Left lung (tissue), 10 donors: ENCODE data around the gene LSM2. TPM values are rescaled to one million over a fixed set of nuclear protein-coding genes. Genes with fewer than 3 reads are reported as not detected.

ENCODE experiments used
- ATAC-seq: fragments of 200-7000 bp; cut with Tn5 transposase; one replicate; pipeline ENCODE4 v1.9.1; 2020; ENCODE audit warnings: moderate library complexity
- DNase-seq, 4 donors: peaks; one replicate each; pipeline ENCODE4 v3.0.0-alpha.2; 2013 to 2020
- H3K27ac ChIP-seq, 2 donors: fragments of 200-600 bp; sonication (generic) in 1 of 2; one replicate each; pipeline versions ENCODE4 v1.5.0 to v1.8.0; 2020 to 2021
- H3K27me3 ChIP-seq, 2 donors: fragments of 200-600 bp; sonication (generic) in 1 of 2; one replicate each; pipeline versions ENCODE4 v1.5.0 to v1.8.0; 2020 to 2021
- H3K36me3 ChIP-seq, 2 donors: fragments of 200-600 bp; sonication (generic) in 1 of 2; one replicate each; pipeline versions ENCODE4 v1.5.0 to v1.8.0; 2020 to 2021
- H3K4me1 ChIP-seq, 2 donors: fragments of 200-600 bp; one replicate each; pipeline ENCODE4 v1.8.0; 2021
- H3K4me3 ChIP-seq, 2 donors: fragments of 200-600 bp; sonication (generic) in 1 of 2; one replicate each; pipeline versions ENCODE4 v1.5.0 to v1.8.0; 2020 to 2021; ENCODE audit warnings: mild to moderate bottlenecking in 1 of 2
- H3K9me3 ChIP-seq, 2 donors: fragments of 200-600 bp; sonication (generic) in 1 of 2; one replicate each; pipeline versions ENCODE4 v1.5.0 to v1.8.0; 2020 to 2021
- intact Hi-C, 2 donors: fragments of 100-400 bp; cut with DNase I; formaldehyde crosslinking; loops; one replicate each; pipeline versions ENCODE4 v1.11.2 to v1.14.2; 2022
- polyA plus RNA-seq, 6 donors: library from polyadenylated mRNA; unstranded; fragments of 120-200 nt; gene quantifications; one replicate each; pipeline ENCODE4 v1.2.1, GENCODE V29; 2013; ENCODE audit not compliant: insufficient read length in 6 of 6
- total RNA-seq, 2 donors: library from RNA; stranded (reverse); fragmentation: NEBNext Ultra II Directional; extraction: Animal tissue kit (Norgen Biotek cat#: 25700); gene quantifications; one replicate each; pipeline ENCODE4 v1.2.1, GENCODE V29; 2021
- TF ChIP-seq, protein P1 (sequence below), 2 donors: fragments of 200-600 bp; sonication (generic) in 1 of 2; IDR thresholded peaks; one replicate each; pipeline versions ENCODE4 v1.5.0 to v1.8.0; 2021; ENCODE audit warnings: antibody characterized with exemption in 2 of 2
- donor health status: DM: no; HTN: yes; CAD: no.
- donor health status: DM: no; HTN: no; CAD: no.

Gene LSM2
- total and polyA plus RNA-seq, 8 donors: 38.7 to 88.5 (median 81.7) TPM

DNA sequence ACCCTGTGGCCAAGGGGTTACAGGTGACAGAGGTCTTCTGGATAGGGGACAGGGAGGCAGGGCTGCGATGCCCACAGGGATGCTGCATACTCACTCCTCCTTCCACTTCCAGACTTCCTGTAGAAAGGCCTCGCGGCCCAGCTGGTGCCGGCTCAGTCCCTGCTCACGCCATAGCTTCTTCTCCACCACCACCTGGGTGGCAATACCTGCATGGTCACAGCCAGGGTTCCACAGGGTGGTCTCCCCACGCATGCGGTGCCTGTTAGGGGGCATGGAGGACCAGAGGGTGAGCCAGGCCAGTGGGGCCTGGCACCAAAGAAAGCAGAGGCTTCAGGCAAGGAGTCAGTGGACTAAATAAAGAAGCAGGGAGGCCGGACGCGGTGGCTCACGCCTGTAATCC lies 21.3 kb downstream of the LSM2 start:
- Histone ChIP-seq H3K36me3 (peaks cover 0 to 90% of the 10 kb centered on the region in 2 donors), H3K4me1 (no peaks in the 10 kb centered on the region), H3K27ac (no peak overlapping the region), H3K27me3 (no peaks in the 10 kb centered on the region), H3K9me3 (no peaks in the 10 kb centered on the region), H3K4me3 (no peak overlapping the region)
- ATAC-seq (no peak), DNase-seq (peak in 1 of 4 donors; percentile 50)
- TF ChIP-seq, protein P1, sequence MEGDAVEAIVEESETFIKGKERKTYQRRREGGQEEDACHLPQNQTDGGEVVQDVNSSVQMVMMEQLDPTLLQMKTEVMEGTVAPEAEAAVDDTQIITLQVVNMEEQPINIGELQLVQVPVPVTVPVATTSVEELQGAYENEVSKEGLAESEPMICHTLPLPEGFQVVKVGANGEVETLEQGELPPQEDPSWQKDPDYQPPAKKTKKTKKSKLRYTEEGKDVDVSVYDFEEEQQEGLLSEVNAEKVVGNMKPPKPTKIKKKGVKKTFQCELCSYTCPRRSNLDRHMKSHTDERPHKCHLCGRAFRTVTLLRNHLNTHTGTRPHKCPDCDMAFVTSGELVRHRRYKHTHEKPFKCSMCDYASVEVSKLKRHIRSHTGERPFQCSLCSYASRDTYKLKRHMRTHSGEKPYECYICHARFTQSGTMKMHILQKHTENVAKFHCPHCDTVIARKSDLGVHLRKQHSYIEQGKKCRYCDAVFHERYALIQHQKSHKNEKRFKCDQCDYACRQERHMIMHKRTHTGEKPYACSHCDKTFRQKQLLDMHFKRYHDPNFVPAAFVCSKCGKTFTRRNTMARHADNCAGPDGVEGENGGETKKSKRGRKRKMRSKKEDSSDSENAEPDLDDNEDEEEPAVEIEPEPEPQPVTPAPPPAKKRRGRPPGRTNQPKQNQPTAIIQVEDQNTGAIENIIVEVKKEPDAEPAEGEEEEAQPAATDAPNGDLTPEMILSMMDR (IDR thresholded peaks at IDR 0.05): no peak
- intact Hi-C loops: no loop called here

DNA sequence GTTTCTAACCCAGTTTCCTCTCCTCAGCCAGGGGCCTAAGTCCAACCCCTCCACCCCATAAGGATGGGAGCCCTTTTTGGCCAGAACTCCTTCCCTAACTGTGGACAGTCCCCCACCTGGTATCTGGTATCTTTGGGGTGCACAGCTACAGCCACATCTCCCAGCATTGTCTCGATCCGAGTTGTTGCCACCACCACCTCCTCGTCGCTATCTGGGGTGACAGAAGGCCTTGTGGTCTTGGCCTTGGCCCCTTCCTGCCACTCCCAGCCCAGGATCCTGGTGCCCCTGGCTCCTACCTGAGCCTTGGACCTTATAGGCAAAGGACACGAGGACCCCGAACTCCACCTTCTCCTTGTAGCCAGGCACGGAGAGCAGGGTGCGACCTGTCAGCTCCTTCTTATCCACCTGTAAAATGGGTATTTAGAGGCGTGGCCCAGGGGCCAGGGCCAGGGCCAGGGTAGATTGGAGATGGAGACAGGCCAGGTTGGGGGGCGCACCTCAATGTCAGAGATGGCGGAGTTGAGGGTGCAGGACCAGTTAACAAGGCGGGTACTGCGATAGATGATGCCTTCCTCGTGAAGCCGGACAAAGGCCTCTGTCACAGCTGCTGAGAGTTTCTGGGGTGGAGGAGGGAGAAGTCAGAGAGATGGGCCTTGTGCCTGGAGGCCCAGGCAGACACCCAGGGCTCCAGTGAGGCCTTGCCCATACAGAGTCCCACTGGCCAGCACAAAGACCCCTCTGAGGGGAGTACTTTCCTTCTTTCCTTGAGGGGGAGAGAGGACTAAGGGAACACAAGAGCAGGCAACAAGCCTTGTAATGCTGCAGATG lies 22.5 kb downstream of the LSM2 start:
- Histone ChIP-seq H3K4me3 (no peak overlapping the region), H3K27ac (no peak overlapping the region), H3K4me1 (no peaks in the 10 kb centered on the region), H3K9me3 (no peaks in the 10 kb centered on the region), H3K36me3 (peaks cover 0 to 90% of the 10 kb centered on the region in 2 donors), H3K27me3 (no peaks in the 10 kb centered on the region)
- no peak for ATAC-seq
- peak in 1 of 4 donors; percentile 37 for DNase-seq
- TF ChIP-seq, protein P1 (IDR thresholded peaks at IDR 0.05): no peak
- intact Hi-C loops: no loop called here

DNA sequence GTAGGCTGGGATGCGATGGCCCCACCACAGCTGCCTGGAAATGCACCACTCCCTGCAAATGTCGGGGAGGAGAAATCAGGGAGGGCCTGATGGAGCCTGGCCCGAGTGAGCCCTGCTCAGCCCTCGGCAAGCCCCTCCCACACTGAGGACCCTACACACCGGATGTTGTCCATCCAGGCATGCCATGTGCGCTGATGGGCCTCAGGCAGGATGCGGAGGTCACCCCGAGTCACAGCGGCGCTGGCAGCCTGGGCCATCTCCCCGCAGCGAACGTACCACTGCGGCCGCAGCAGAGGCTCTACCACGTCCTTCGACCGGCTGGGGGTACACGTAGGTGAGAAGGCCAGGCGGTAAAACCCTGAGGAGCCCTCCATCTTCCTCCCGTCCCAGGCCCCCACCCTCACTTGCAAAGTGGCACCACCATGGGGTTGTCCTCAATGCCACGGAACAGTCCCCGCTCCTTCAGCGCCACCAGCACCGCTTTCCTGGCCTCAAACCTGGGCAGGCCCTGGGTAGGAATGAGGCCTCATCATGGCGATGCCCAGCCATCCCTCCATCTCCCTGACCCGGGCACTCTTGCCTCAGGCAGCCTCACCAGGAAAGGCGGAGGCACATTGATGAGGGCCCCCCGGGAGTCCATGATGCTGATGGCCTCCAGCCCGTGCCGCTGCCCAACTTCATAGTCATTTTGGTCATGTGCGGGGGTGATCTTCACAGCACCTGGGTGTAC lies 24.5 kb downstream of the LSM2 start:
- Histone ChIP-seq H3K9me3 (no peaks in the 10 kb centered on the region), H3K4me3 (no peak overlapping the region), H3K27ac (no peak overlapping the region), H3K4me1 (peaks cover 0 to 3% of the 10 kb centered on the region in 2 donors), H3K36me3 (peaks cover 0 to 86% of the 10 kb centered on the region in 2 donors), H3K27me3 (no peaks in the 10 kb centered on the region)
- DNase-seq: peak in 1 of 4 donors; percentile 67
- no peak for ATAC-seq
- intact Hi-C loops: no loop called here
- TF ChIP-seq, protein P1 (IDR thresholded peaks at IDR 0.05): no peak

DNA sequence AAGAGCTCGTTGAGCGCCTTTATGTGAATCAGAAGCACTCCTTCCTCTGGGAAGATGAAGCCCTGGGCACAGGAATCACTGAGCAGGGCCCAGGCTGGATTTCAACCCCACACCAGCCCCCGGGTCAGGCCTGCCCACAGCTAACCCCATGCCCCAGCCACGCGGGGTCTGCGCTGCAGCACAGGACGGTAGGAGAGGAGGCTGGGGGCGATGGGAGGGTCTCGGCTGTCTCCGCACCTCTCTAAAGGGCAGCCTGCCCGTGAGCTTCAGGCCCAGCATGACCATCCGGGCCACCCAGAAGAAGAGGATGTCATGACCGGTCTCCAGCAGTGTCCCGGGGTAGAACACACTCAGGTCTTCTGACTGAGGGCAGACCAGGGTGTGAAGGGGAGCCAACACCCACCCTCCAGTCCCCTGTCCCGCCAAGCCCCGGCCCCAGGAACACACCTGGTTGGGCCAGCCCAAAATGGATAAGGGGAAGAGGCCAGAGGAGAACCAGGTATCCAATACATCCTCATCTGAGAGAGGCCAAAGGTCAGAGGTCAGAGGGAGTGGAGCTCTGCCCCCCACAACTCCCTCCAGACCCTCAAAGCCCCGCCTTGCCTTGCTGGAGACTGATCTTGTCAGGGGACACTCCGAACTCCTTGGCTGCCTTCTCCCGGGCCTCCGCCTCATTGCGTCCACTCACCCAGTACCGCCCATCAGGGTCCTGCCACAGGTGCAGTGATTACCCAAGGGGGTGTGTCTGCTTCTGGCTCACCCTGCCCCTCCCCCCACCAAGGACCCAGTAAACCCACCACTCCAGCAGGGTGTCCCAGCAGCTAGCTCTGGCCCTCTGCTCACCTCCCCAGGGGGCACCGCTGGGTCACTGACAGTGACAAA lies 25.3 kb downstream of the LSM2 start:
- H3K36me3 ChIP-seq: peaks cover 0 to 86% of the 10 kb centered on the region in 2 donors
- ATAC-seq: no peak
- intact Hi-C loops: no loop called here
- peaks cover 5 to 11% of the 10 kb centered on the region in 2 donors for H3K4me1 ChIP-seq
- H3K27ac ChIP-seq: no peak overlapping the region
- H3K27me3 ChIP-seq: no peaks in the 10 kb centered on the region
- TF ChIP-seq, protein P1 (IDR thresholded peaks at IDR 0.05): no peak
- no peaks in the 10 kb centered on the region for H3K9me3 ChIP-seq
- DNase-seq: peak in 1 of 4 donors; percentile 54
- H3K4me3 ChIP-seq: no peak overlapping the region
